Natural killer cell (primary cell): ENCODE results near the gene AKAP13. TPM values are rescaled to one million over a fixed set of nuclear protein-coding genes. Genes with fewer than 3 reads are reported as not detected.

Experiments used
- ATAC-seq, 3 donors: fragments of 150-1000 bp in 2 of 3; fragments of 200-7000 bp in 1 of 3; cut with Tn5 transposase; 1 replicate in 1 of 3; 2 replicates in 2 of 3; pipeline ENCODE4 v1.10.0; 2021; ENCODE audit warnings: mild to moderate bottlenecking in 2 of 3, moderate library complexity in 2 of 3
- DNase-seq, 2 donors: peaks; one replicate each; pipeline versions ENCODE4 v3.0.0 to v3.0.0-alpha.2; 2013 to 2021; ENCODE audit warnings: mixed read lengths in 1 of 2
- H3K27ac ChIP-seq: one replicate; pipeline ENCODE4 v1.5.1; 2013; ENCODE audit warnings: mild to moderate bottlenecking, low read length
- H3K27me3 ChIP-seq: one replicate; pipeline ENCODE4 v1.6.1; 2013; ENCODE audit warnings: low read length; ENCODE audit not compliant: control insufficient read depth, insufficient read depth
- H3K36me3 ChIP-seq: one replicate; pipeline ENCODE4 v1.6.1; 2013; ENCODE audit warnings: low read length; ENCODE audit not compliant: control insufficient read depth, insufficient read depth
- H3K4me1 ChIP-seq: one replicate; pipeline ENCODE4 v1.6.1; 2013; ENCODE audit warnings: low read length; ENCODE audit not compliant: control insufficient read depth, insufficient read depth
- H3K4me3 ChIP-seq: one replicate; pipeline ENCODE4 v1.5.1; 2013; ENCODE audit warnings: low read length
- H3K9me3 ChIP-seq: one replicate; pipeline ENCODE4 v1.6.1; 2013; ENCODE audit warnings: low read length; ENCODE audit not compliant: control insufficient read depth, insufficient read depth
- H3K27ac Mint-ChIP-seq, 2 donors: one replicate each; pipeline ENCODE4 v1.8.0; 2022; ENCODE audit warnings: mild to moderate bottlenecking in 2 of 2, mixed read lengths in 2 of 2, moderate library complexity in 1 of 2
- H3K27me3 Mint-ChIP-seq, 2 donors: one replicate each; pipeline ENCODE4 v1.8.0; 2022; ENCODE audit warnings: low read depth in 2 of 2, mixed read lengths in 2 of 2
- H3K36me3 Mint-ChIP-seq: one replicate; pipeline ENCODE4 v1.8.0; 2022; ENCODE audit warnings: mixed read lengths
- H3K4me1 Mint-ChIP-seq, 2 donors: one replicate each; pipeline ENCODE4 v1.8.0; 2022; ENCODE audit warnings: mixed read lengths in 2 of 2
- H3K4me3 Mint-ChIP-seq: one replicate; pipeline ENCODE4 v1.8.0; 2022; ENCODE audit warnings: mild to moderate bottlenecking, moderate library complexity, mixed read lengths
- H3K9me3 Mint-ChIP-seq, 2 donors: one replicate each; pipeline ENCODE4 v1.8.0; 2022; ENCODE audit warnings: mixed read lengths in 2 of 2
- whole genome bisulfite sequencing: methylation state at CpG from one replicate; pipeline ENCODE4 v1.1.7; 2013; ENCODE audit warnings: missing lambda C conversion rate; ENCODE audit not compliant: insufficient coverage; 5-methylcytosine and 5-hydroxymethylcytosine counted together
- intact Hi-C: fragments of 100-400 bp; cut with micrococcal nuclease; formaldehyde crosslinking; loops from one replicate; pipeline ENCODE4 v1.14.2; 2022
- total RNA-seq, 4 donors: library from RNA; stranded (reverse); fragments of 120-200 nt in 1 of 4; gene quantifications; one replicate each; pipeline versions ENCODE4 v1.2.3 to v1.2.4, GENCODE V29; 2013 to 2022
- TF ChIP-seq, protein P1 (sequence below): fragments of 200-600 bp; IDR thresholded peaks from one replicate; pipeline ENCODE4 v1.8.0; 2022; ENCODE audit warnings: antibody characterized with exemption

The AKAP13 gene
- total RNA-seq, 3 donors from 2014 or later (not counting 1 experiment from before 2014, with no cell fraction given): 573 to 661 (median 647) TPM

DNA sequence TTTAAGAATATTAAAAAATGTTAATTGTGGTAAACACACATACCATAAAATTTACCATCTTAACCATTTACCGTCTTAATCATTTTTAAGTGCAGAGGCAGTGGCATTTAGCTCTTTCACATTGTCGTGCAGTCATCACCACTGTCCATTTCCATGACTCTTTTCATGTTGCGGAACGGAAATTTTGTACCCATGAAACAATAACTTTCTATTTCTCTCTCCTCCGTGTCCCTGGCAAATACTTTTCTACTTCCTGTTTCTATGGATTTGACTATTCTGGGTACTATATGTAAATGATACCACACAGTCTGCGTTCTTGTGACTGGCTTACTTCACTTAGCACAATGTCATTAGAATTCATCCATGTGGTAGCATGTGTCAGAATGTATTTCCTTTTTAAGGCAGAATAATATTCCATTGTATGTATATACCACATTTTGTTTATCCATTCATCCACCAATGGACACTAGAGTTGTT is 27.9 kb downstream of the AKAP13 start:
- TF ChIP-seq, protein P1, sequence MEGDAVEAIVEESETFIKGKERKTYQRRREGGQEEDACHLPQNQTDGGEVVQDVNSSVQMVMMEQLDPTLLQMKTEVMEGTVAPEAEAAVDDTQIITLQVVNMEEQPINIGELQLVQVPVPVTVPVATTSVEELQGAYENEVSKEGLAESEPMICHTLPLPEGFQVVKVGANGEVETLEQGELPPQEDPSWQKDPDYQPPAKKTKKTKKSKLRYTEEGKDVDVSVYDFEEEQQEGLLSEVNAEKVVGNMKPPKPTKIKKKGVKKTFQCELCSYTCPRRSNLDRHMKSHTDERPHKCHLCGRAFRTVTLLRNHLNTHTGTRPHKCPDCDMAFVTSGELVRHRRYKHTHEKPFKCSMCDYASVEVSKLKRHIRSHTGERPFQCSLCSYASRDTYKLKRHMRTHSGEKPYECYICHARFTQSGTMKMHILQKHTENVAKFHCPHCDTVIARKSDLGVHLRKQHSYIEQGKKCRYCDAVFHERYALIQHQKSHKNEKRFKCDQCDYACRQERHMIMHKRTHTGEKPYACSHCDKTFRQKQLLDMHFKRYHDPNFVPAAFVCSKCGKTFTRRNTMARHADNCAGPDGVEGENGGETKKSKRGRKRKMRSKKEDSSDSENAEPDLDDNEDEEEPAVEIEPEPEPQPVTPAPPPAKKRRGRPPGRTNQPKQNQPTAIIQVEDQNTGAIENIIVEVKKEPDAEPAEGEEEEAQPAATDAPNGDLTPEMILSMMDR: no peak
- Mint-ChIP-seq H3K9me3 (no peaks in the 10 kb centered on the region), H3K27ac (peak overlapping the region in 1 of 2 donors; percentile 80), H3K36me3 (no peaks in the 10 kb centered on the region), H3K27me3 (no peaks in the 10 kb centered on the region), H3K4me1 (peaks cover 44 to 49% of the 10 kb centered on the region in 2 donors), H3K4me3 (no peak overlapping the region)
- H3K9me3 ChIP-seq: no peaks in the 10 kb centered on the region
- H3K27ac ChIP-seq: peak overlapping the region; percentile 49
- peak in 2 of 3 donors; percentile 22 to 42 for ATAC-seq
- peaks cover 19% of the 10 kb centered on the region for H3K4me1 ChIP-seq
- H3K4me3 ChIP-seq: no peak overlapping the region
- no peaks in the 10 kb centered on the region for H3K27me3 ChIP-seq
- WGBS: 54% methylated on average over 5 of the region's 6 CpGs
- no peaks in the 10 kb centered on the region for H3K36me3 ChIP-seq
- intact Hi-C loops: no loop called here
- DNase-seq: peak in 1 of 2 donors; percentile 44

DNA sequence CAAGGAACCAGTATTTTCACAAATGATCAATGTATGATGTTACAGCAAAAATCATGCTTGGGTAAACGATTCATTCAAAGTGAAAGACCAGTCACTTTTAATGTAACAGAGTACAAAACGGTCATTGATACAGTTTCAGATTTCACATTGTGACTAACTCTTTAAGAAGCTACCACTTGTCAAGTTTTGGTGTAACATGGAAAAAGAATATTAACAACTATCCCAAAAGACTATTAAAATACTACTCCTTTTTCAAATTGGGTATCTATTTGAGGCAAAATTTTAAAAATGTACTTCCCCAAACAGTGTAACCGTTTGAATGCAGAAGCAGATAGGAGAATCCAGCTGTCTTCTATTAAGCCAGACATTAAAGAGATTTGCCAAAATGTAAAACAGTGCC is 31.7 kb downstream of the AKAP13 start:
- Mint-ChIP-seq H3K4me3 (no peak overlapping the region), H3K27me3 (no peaks in the 10 kb centered on the region), H3K4me1 (peaks cover 39 to 44% of the 10 kb centered on the region in 2 donors), H3K27ac (no peak overlapping the region), H3K9me3 (no peaks in the 10 kb centered on the region), H3K36me3 (no peaks in the 10 kb centered on the region)
- Histone ChIP-seq H3K36me3 (no peaks in the 10 kb centered on the region), H3K9me3 (no peaks in the 10 kb centered on the region), H3K4me1 (peaks cover 18% of the 10 kb centered on the region), H3K27ac (no peak overlapping the region), H3K27me3 (no peaks in the 10 kb centered on the region), H3K4me3 (no peak overlapping the region)
- WGBS: 20% methylated on average over 3 of the region's 3 CpGs
- intact Hi-C loops: loop anchor here (2.0 kb wide), 1 partner anchor 31 kb away; the partner anchor contains the start of gene AKAP13
- ATAC-seq (no peak), DNase-seq (no peak)
- TF ChIP-seq, protein P1: no peak

DNA sequence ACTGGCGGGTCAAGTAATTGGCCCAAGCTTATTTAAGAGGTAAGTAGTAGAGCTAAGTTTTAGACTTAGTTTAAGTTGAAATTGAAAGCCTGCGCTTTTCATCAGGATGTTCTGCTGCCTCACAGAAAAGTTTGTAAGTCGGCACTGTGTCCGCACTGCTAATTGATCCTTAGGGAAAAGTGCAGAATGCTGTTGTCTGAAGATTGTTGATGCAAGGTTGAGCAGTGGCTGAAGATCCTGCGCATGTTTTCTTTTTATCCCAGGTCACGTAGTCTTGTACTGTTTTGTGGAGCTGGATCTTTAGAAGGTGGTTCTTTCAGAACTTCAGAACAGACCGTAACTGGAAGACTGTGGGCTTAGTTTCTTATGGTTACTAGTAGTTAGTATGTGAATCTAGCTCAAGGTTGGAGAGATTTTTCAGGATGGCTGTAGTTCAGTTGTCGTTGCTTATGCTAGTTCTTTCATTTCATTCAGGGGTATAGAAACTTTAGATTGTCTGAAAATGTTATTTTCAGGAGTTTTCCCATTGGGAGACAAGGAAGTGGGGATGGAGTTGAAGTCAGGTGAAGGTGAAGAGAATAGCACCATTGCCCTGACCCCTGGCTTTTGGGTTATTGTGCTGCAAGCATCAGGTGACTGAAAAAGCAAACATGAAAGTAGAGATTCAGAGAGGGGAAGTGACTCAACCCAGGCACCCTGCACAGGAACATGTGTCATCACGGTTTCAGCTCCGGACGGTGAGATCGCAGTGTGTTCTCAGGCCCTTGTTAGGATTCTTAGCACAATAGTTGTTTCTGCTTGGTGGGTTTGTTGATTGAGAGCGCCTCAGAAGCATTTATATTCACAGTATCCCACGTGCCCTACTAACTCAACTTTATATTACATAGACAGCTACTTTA is 32.8 kb downstream of the AKAP13 start:
- no peaks in the 10 kb centered on the region for H3K36me3 Mint-ChIP-seq
- peaks cover 11% of the 10 kb centered on the region for H3K4me1 ChIP-seq
- ATAC-seq (peak; percentile 94 to 98 (median 98)), DNase-seq (peak; percentile 57 to 84)
- H3K4me3 ChIP-seq: no peak overlapping the region
- H3K27ac ChIP-seq: peak overlapping the region; percentile 73
- 57% methylated on average over 12 of the region's 14 CpGs for WGBS
- TF ChIP-seq, protein P1: no peak
- no peaks in the 10 kb centered on the region for H3K9me3 Mint-ChIP-seq
- no peaks in the 10 kb centered on the region for H3K36me3 ChIP-seq
- H3K4me3 Mint-ChIP-seq: peak overlapping the region; percentile 22
- no peaks in the 10 kb centered on the region for H3K27me3 Mint-ChIP-seq
- H3K27ac Mint-ChIP-seq: peak overlapping the region; percentile 76 to 95
- intact Hi-C loops: loop anchor here (2.0 kb wide), 1 partner anchor 32 kb away; the partner anchor contains the start of gene AKAP13
- peaks cover 32 to 35% of the 10 kb centered on the region in 2 donors for H3K4me1 Mint-ChIP-seq
- H3K27me3 ChIP-seq: no peaks in the 10 kb centered on the region
- no peaks in the 10 kb centered on the region for H3K9me3 ChIP-seq
